GM19438 (cell line): ENCODE data around the gene ARL15.
"Not testable (repeated sequence)": the region's sequence is repeated elsewhere in the genome, so short reads cannot be mapped to it uniquely, and the experiment has no call there.

Source experiments
- ATAC-seq: cut with Tn5 transposase; IDR thresholded peaks from one replicate; pipeline ENCODE4 v1.9.1; 2021; ENCODE audit warnings: low read depth; ENCODE audit not compliant: unreplicated experiment

The ARL15 gene

GRCh38 chr5:54310433-54311175 is at the start of gene ARL15:
ARL15 (minus strand) TSS chr5:54310573.
- peak; percentile 93 for ATAC-seq

- no peak for ATAC-seq
These were observed 49.7 kb upstream of the ARL15 start for GRCh38 chr5:54360089-54360488.

- no peak for ATAC-seq
These were observed 47.2 kb upstream of the ARL15 start for GRCh38 chr5:54357408-54358058.

- not testable (repeated sequence) for ATAC-seq
These were observed 43.7 kb upstream of the ARL15 start for GRCh38 chr5:54353933-54354564.

- not testable (repeated sequence) for ATAC-seq
These were observed 42.2 kb upstream of the ARL15 start for GRCh38 chr5:54352580-54352979.

- no peak for ATAC-seq
These were observed 37.0 kb upstream of the ARL15 start for GRCh38 chr5:54347221-54347865.

GRCh38 chr5:54344653-54345052 is 34.3 kb upstream of the ARL15 start:
- no peak for ATAC-seq

- ATAC-seq = no peak
These were observed 31.6 kb upstream of the ARL15 start for GRCh38 chr5:54341971-54342370.

GRCh38 chr5:54337523-54337922 is 27.1 kb upstream of the ARL15 start:
- ATAC-seq = no peak

GRCh38 chr5:54332720-54333119 is 22.3 kb upstream of the ARL15 start:
- ATAC-seq = no peak

GRCh38 chr5:54329731-54330709 is 19.6 kb upstream of the ARL15 start:
- ATAC-seq = no peak

- ATAC-seq = no peak
These were observed 16.4 kb upstream of the ARL15 start for GRCh38 chr5:54326662-54327270.

- no peak for ATAC-seq
These were observed 15.4 kb upstream of the ARL15 start for GRCh38 chr5:54325610-54326311.

- no peak for ATAC-seq
These were observed 14.9 kb upstream of the ARL15 start for GRCh38 chr5:54325272-54325609.

- ATAC-seq = no peak
These were observed 14.4 kb upstream of the ARL15 start for GRCh38 chr5:54324651-54325271.

GRCh38 chr5:54323495-54323894 is 13.1 kb upstream of the ARL15 start:
- ATAC-seq = no peak

- no peak for ATAC-seq
These were observed 9.9 kb upstream of the ARL15 start for GRCh38 chr5:54320256-54320655.

- ATAC-seq = no peak
These were observed 7.3 kb upstream of the ARL15 start for GRCh38 chr5:54317511-54318260.
